Stomach (tissue), 4 donors: ENCODE data around the gene LRCH3.

Source experiments
- CTCF ChIP-seq, 7 experiments: fragments of 450-650 bp in 4 of 7; fragments of 200-600 bp in 3 of 7; sonication (generic) in 3 of 7; IDR thresholded peaks; one replicate each; pipeline ENCODE4 v1.5.1; 2016 to 2019; ENCODE audit warnings: antibody characterized with exemption in 7 of 7, control low read depth in 2 of 7, mild to moderate bottlenecking in 1 of 7
- POLR2A ChIP-seq, 4 donors: fragments of 450-650 bp; IDR thresholded peaks; one replicate each; pipeline ENCODE4 v1.6.1; 2016; ENCODE audit warnings: antibody characterized with exemption in 4 of 4, control low read depth in 2 of 4, mild to moderate bottlenecking in 1 of 4, moderate library complexity in 1 of 4

DNA sequence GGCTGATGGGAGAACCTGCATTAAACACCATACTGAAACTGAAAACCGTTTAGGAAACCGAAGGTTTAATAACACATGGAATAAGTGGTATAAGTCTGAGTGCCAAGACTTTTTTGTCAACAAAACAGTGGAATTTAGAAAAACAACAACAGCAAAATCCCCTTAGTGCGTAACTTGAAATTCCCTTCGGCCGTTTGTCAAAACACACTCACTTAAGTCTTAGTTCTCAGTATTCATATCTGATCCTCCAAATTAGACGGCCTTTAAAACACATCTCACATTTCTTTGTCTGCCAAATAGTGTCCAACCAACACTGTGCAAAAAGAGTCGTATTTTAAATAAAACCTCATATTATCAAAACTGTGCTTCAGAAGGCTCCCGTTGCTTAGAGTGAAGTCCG is 64.5 kb downstream of the LRCH3 start:
- TF ChIP-seq POLR2A (IDR thresholded peaks at IDR 0.05) (no peak), CTCF (IDR thresholded peaks at IDR 0.05) (no peak)
